Esophagus muscularis mucosa (tissue), 4 donors: Measurements from ENCODE around the gene RCC1. TPM values are rescaled to one million over a fixed set of nuclear protein-coding genes. Genes with fewer than 3 reads are reported as not detected.

Experiments used
- DNase-seq: peaks from one replicate; pipeline ENCODE4 v3.0.0-alpha.2; 2017; ENCODE audit errors: extremely low spot score
- H3K27ac ChIP-seq, 4 donors: fragments of 200-600 bp; sonication (generic); replicated peaks in 1 of 4; 1 replicate in 3 of 4; 2 replicates in 1 of 4; pipeline ENCODE4 v1.5.1; 2016 to 2019; ENCODE audit warnings: mild to moderate bottlenecking in 1 of 4
- H3K27me3 ChIP-seq, 4 donors: fragments of 200-600 bp; sonication (generic); one replicate each; pipeline versions ENCODE4 v1.5.1 to v1.6.0; 2016 to 2019
- H3K36me3 ChIP-seq, 4 donors: fragments of 200-600 bp; sonication (generic); one replicate each; pipeline ENCODE4 v1.5.1; 2016 to 2019
- H3K4me1 ChIP-seq, 4 donors: fragments of 200-600 bp; sonication (generic); one replicate each; pipeline ENCODE4 v1.5.1; 2016 to 2019
- H3K4me3 ChIP-seq, 4 donors: fragments of 200-600 bp; sonication (generic); 1 replicate in 2 of 4; 2 replicates in 2 of 4; pipeline ENCODE4 v1.5.1; 2016 to 2019; ENCODE audit warnings: mild to moderate bottlenecking in 4 of 4, moderate library complexity in 1 of 4
- H3K9me3 ChIP-seq, 4 donors: fragments of 200-600 bp; sonication (generic); 1 replicate in 3 of 4; 2 replicates in 1 of 4; pipeline ENCODE4 v1.5.1; 2016 to 2019
- CTCF ChIP-seq, 3 experiments: fragments of 200-600 bp in 2 of 3; fragments of 450-650 bp in 1 of 3; sonication (generic) in 2 of 3; IDR thresholded peaks; one replicate each; pipeline ENCODE4 v1.5.1; 2017 to 2019; ENCODE audit warnings: antibody characterized with exemption in 3 of 3, mild to moderate bottlenecking in 2 of 3, moderate library complexity in 1 of 3
- EP300 ChIP-seq: sonication (generic); formaldehyde crosslinking; IDR thresholded peaks from one replicate; pipeline ENCODE4 v1.6.1; 2017; ENCODE audit warnings: antibody characterized with exemption
- POLR2A ChIP-seq: fragments of 450-650 bp; IDR thresholded peaks from one replicate; pipeline ENCODE4 v1.6.1; 2017; ENCODE audit warnings: antibody characterized with exemption, moderate library complexity, mild to moderate bottlenecking, low read depth
- POLR2AphosphoS5 ChIP-seq, 2 donors: sonication (generic); formaldehyde crosslinking; IDR thresholded peaks; one replicate each; pipeline ENCODE4 v1.6.1; 2017; ENCODE audit warnings: antibody characterized with exemption in 2 of 2
- WGBS: methylation state at CpG from one replicate; pipeline ENCODE4 v1.1.5; 2018; 5-methylcytosine and 5-hydroxymethylcytosine counted together
- intact Hi-C: fragments of 100-400 bp; cut with DNase I; formaldehyde crosslinking; loops from one replicate; pipeline ENCODE4 v1.15.1; 2023
- total RNA-seq, 4 donors: library from RNA; depleted of rRNA; stranded (reverse); fragments of >200 nt; gene quantifications; one replicate each; pipeline versions ENCODE4 v1.1.0 to v1.2.1, GENCODE V29; 2016

Gene RCC1
- total RNA-seq, 4 donors from 2014 or later = 8.3 to 17.1 (median 11.3) TPM

GRCh38 chr1:28573564-28573963, 67.7 kb downstream of the RCC1 start:
- no peaks in the 10 kb centered on the region for H3K9me3 ChIP-seq
- H3K4me1 ChIP-seq = peaks cover 0 to 2% (median under 1%) of the 10 kb centered on the region in 4 donors
- TF ChIP-seq CTCF (IDR thresholded peaks at IDR 0.05) = no peak
- no peak for TF ChIP-seq POLR2A
- no peak for TF ChIP-seq EP300
- TF ChIP-seq POLR2AphosphoS5 (IDR thresholded peaks at IDR 0.05) = no peak
- H3K36me3 ChIP-seq = peaks cover 47 to 100% (median 92%) of the 10 kb centered on the region in 4 donors
- DNase-seq = no peak
- H3K27ac ChIP-seq = no peak overlapping the region
- no peak overlapping the region for H3K4me3 ChIP-seq
- intact Hi-C loops = no loop called here
- WGBS = 97% methylated on average over 11 of the region's 11 CpGs
- no peaks in the 10 kb centered on the region for H3K27me3 ChIP-seq

GRCh38 chr1:28577052-28577678, 71.3 kb downstream of the RCC1 start:
- H3K27ac ChIP-seq = no peak overlapping the region
- intact Hi-C loops = no loop called here
- H3K9me3 ChIP-seq = no peaks in the 10 kb centered on the region
- H3K36me3 ChIP-seq = peaks cover 38 to 85% (median 82%) of the 10 kb centered on the region in 4 donors
- no peaks in the 10 kb centered on the region for H3K27me3 ChIP-seq
- no peak for TF ChIP-seq CTCF (IDR thresholded peaks at IDR 0.05)
- TF ChIP-seq POLR2AphosphoS5 (IDR thresholded peaks at IDR 0.05) = no peak
- TF ChIP-seq POLR2A = no peak
- no peak for TF ChIP-seq EP300
- no peak overlapping the region for H3K4me3 ChIP-seq
- peaks cover 14 to 26% (median 24%) of the 10 kb centered on the region in 4 donors for H3K4me1 ChIP-seq
- no peak for DNase-seq
- WGBS = 78% methylated on average over 1 of the region's 1 CpG

GRCh38 chr1:28577738-28578536, 72.1 kb downstream of the RCC1 start:
- Histone ChIP-seq H3K4me1 (peaks cover 19 to 34% (median 32%) of the 10 kb centered on the region in 4 donors), H3K27me3 (no peaks in the 10 kb centered on the region), H3K36me3 (peaks cover 30 to 77% (median 74%) of the 10 kb centered on the region in 4 donors), H3K9me3 (no peaks in the 10 kb centered on the region), H3K4me3 (no peak overlapping the region), H3K27ac (no peak overlapping the region)
- DNase-seq = no peak
- TF ChIP-seq CTCF (IDR thresholded peaks at IDR 0.05) (no peak), POLR2AphosphoS5 (IDR thresholded peaks at IDR 0.05) (no peak)
- intact Hi-C loops = no loop called here
- WGBS = 70% methylated on average over 6 of the region's 6 CpGs

- Histone ChIP-seq H3K27ac (peak overlapping the region in 1 of 4 donors; percentile 32), H3K27me3 (no peaks in the 10 kb centered on the region), H3K36me3 (peaks cover 22 to 69% (median 66%) of the 10 kb centered on the region in 4 donors), H3K4me3 (no peak overlapping the region), H3K4me1 (peaks cover 19 to 37% (median 34%) of the 10 kb centered on the region in 4 donors), H3K9me3 (no peaks in the 10 kb centered on the region)
- TF ChIP-seq POLR2AphosphoS5 (IDR thresholded peaks at IDR 0.05) (no peak), POLR2A (no peak), CTCF (IDR thresholded peaks at IDR 0.05) (no peak), EP300 (no peak)
- 69% methylated on average over 5 of the region's 6 CpGs for WGBS
- DNase-seq = no peak
- intact Hi-C loops = no loop called here
Observed at GRCh38 chr1:28578696-28579218, 72.9 kb downstream of the RCC1 start.
